GM12865 (cell line): ENCODE results near the gene MBNL3.

Experiments
- DNase-seq: peaks from one replicate; pipeline ENCODE4 v3.0.0; 2010; ENCODE audit warnings: low read depth
- H3K4me3 ChIP-seq: 2 replicates; pipeline ENCODE4 v1.5.1; 2011; ENCODE audit warnings: mild to moderate bottlenecking, low read depth, low read length, control low read depth
- CTCF ChIP-seq: IDR thresholded peaks from 2 replicates; pipeline ENCODE4 v1.5.1; 2011; ENCODE audit warnings: low read length, control low read depth, low read depth, inconsistent platforms; ENCODE audit not compliant: insufficient read depth; ENCODE audit errors: missing control alignments

The MBNL3 gene

GRCh38 chrX:132390792-132391191, 98.0 kb downstream of the MBNL3 start:
- no peak overlapping the region for H3K4me3 ChIP-seq
- TF ChIP-seq CTCF = no peak
- DNase-seq = no peak

GRCh38 chrX:132389480-132389879, 99.4 kb downstream of the MBNL3 start:
- DNase-seq = no peak
- no peak for TF ChIP-seq CTCF
- H3K4me3 ChIP-seq = no peak overlapping the region

- DNase-seq = no peak
- H3K4me3 ChIP-seq = no peak overlapping the region
- TF ChIP-seq CTCF = no peak
These were observed 100.5 kb downstream of the MBNL3 start for GRCh38 chrX:132388371-132388770.

GRCh38 chrX:132384301-132384700, 104.5 kb downstream of the MBNL3 start:
- DNase-seq = no peak
- TF ChIP-seq CTCF = no peak
- no peak overlapping the region for H3K4me3 ChIP-seq

- DNase-seq = no peak
- no peak for TF ChIP-seq CTCF
- H3K4me3 ChIP-seq = no peak overlapping the region
These were observed 106.8 kb downstream of the MBNL3 start for GRCh38 chrX:132382068-132382467.

GRCh38 chrX:132378281-132378680, 110.6 kb downstream of the MBNL3 start:
- no peak for DNase-seq
- H3K4me3 ChIP-seq = no peak overlapping the region
- no peak for TF ChIP-seq CTCF

GRCh38 chrX:132375941-132376340, 112.9 kb downstream of the MBNL3 start:
- no peak overlapping the region for H3K4me3 ChIP-seq
- DNase-seq = no peak
- no peak for TF ChIP-seq CTCF
